ENCODE results near the gene EEFSEC.

- TF ChIP-seq SP1 (IDR thresholded peaks at IDR 0.05) (no peak), FOXM1 (IDR thresholded peaks at IDR 0.05; ENCODE audit: borderline replicate concordance) (no peak), SUZ12 (IDR thresholded peaks at IDR 0.05) (no peak)
These were observed 124.8 kb downstream of the EEFSEC start for GRCh38 chr3:128278130-128278529.

All from HEK293T (cell line).